PC-3 (cell line): ENCODE measurements around the gene FOLR1.
"Not testable (repeated sequence)": the region's sequence is repeated elsewhere in the genome, so short reads cannot be mapped to it uniquely, and the experiment has no call there.

Source experiments
- CTCF ChIP-seq: fragments of 300-600 bp; sonication (generic); conservative IDR thresholded peaks from 2 replicates; pipeline ENCODE4 v1.5.1; 2017; ENCODE audit warnings: antibody characterized with exemption, low read depth, mild to moderate bottlenecking, low read length
- EZH2 ChIP-seq: fragments of 300-600 bp; sonication (generic); IDR thresholded peaks from one replicate; pipeline ENCODE4 v1.6.1; 2017; ENCODE audit warnings: antibody characterized with exemption, mild to moderate bottlenecking, low read length; ENCODE audit not compliant: unreplicated experiment
- EZH2phosphoT487 ChIP-seq: fragments of 300-600 bp; sonication (generic); IDR thresholded peaks from 2 replicates; pipeline ENCODE4 v1.6.1; 2018; ENCODE audit warnings: mild to moderate bottlenecking, antibody characterized with exemption, low read length, borderline replicate concordance

- TF ChIP-seq EZH2, CTCF, EZH2phosphoT487: not testable (repeated sequence)
These were observed 14.9 kb downstream of the FOLR1 start for GRCh38 chr11:72206794-72207193.
